Measurements from ENCODE around the gene TEX29. TPM values are rescaled to one million over a fixed set of nuclear protein-coding genes. Genes with fewer than 3 reads are reported as not detected.

The TEX29 gene
- total and polyA plus RNA-seq, 10 of the 15 experiments (the other 5 are each of a cell fraction or from before 2014, with no cell fraction given) = 0.14 to 0.30 (median 0.22) TPM; not detected in 7

GRCh38 chr13:111354789-111355188 is 34.3 kb downstream of the TEX29 start:
- RAD21 ChIA-PET (ENCODE audit: unreplicated experiment) = no interaction called here
- no peak for TF ChIP-seq HDAC6 (IDR thresholded peaks at IDR 0.05; ENCODE audit: unreplicated experiment)
- TF ChIP-seq JUNB (IDR thresholded peaks at IDR 0.05) = no peak
- CTCF ChIA-PET = no interaction called here
- Histone ChIP-seq H3K36me3 (ENCODE audit: control insufficient read depth in 2 of 2, insufficient read depth in 2 of 2, low read length in 1 of 2) (no peaks in the 10 kb centered on the region), H3K4me1 (ENCODE audit: control insufficient read depth, insufficient read depth, low read length) (no peaks in the 10 kb centered on the region), H3K27me3 (replicated peaks in 1 of 2; ENCODE audit: control insufficient read depth in 2 of 2, insufficient read depth in 2 of 2, low read length in 1 of 2) (no peaks in the 10 kb centered on the region), H2AFZ (ENCODE audit: control insufficient read depth, low read depth, low read length) (no peak overlapping the region), H3K9ac (ENCODE audit: control insufficient read depth, insufficient read depth, low read length) (no peak overlapping the region), H3K4me3 (no peak overlapping the region), H4K20me1 (ENCODE audit: control insufficient read depth, insufficient read depth) (no peaks in the 10 kb centered on the region), H3K9me3 (replicated peaks; ENCODE audit: control insufficient read depth, insufficient read depth, low read length) (no peaks in the 10 kb centered on the region), H3K27ac (ENCODE audit: control insufficient read depth, insufficient read depth) (no peak overlapping the region), H3K4me2 (ENCODE audit: control insufficient read depth, insufficient read depth) (no peak overlapping the region), H3K79me2 (ENCODE audit: control insufficient read depth, insufficient read depth, low read length) (no peaks in the 10 kb centered on the region)
- in situ Hi-C loops (cut with MboI) (no loop called here), intact Hi-C loops (cut with micrococcal nuclease; ENCODE audit: unreplicated experiment) (no loop called here)
- POLR2A ChIA-PET = no interaction called here
- BruUV-seq (replicated peaks) = no TSS peak
- WGBS (ENCODE audit: insufficient coverage, insufficient replicate concordance, low lambda C conversion rate, missing lambda C conversion rate) = 37% methylated on average over 5 of the region's 7 CpGs
- SMC1A ChIA-PET (ENCODE audit: uncharacterized antibody, unreplicated experiment) = no interaction called here
- no peak for FAIRE-seq
- DNase-seq (ENCODE audit: low read depth, low spot score) = no peak
- no peak for ATAC-seq

- no peak for DNase-seq (ENCODE audit: low read depth, low spot score)
- intact Hi-C loops (cut with micrococcal nuclease; ENCODE audit: unreplicated experiment) (no loop called here), in situ Hi-C loops (cut with MboI) (no loop called here)
- FAIRE-seq = no peak
- Histone ChIP-seq H3K4me3 (no peak overlapping the region), H2AFZ (ENCODE audit: control insufficient read depth, low read depth, low read length) (no peak overlapping the region), H3K4me2 (ENCODE audit: control insufficient read depth, insufficient read depth) (no peak overlapping the region), H3K79me2 (ENCODE audit: control insufficient read depth, insufficient read depth, low read length) (no peaks in the 10 kb centered on the region), H3K4me1 (ENCODE audit: control insufficient read depth, insufficient read depth, low read length) (no peaks in the 10 kb centered on the region), H3K27me3 (replicated peaks in 1 of 2; ENCODE audit: control insufficient read depth in 2 of 2, insufficient read depth in 2 of 2, low read length in 1 of 2) (no peaks in the 10 kb centered on the region), H3K9me3 (replicated peaks; ENCODE audit: control insufficient read depth, insufficient read depth, low read length) (no peaks in the 10 kb centered on the region), H3K9ac (ENCODE audit: control insufficient read depth, insufficient read depth, low read length) (no peak overlapping the region), H3K27ac (ENCODE audit: control insufficient read depth, insufficient read depth) (no peak overlapping the region), H3K36me3 (ENCODE audit: control insufficient read depth in 2 of 2, insufficient read depth in 2 of 2, low read length in 1 of 2) (no peaks in the 10 kb centered on the region), H4K20me1 (ENCODE audit: control insufficient read depth, insufficient read depth) (no peaks in the 10 kb centered on the region)
- ChIA-PET SMC1A (ENCODE audit: uncharacterized antibody, unreplicated experiment) (no interaction called here), POLR2A (no interaction called here), CTCF (no interaction called here), RAD21 (ENCODE audit: unreplicated experiment) (no interaction called here)
- no TSS peak for BruUV-seq (replicated peaks)
- ATAC-seq = no peak
- 20% methylated on average over 4 of the region's 4 CpGs for WGBS (ENCODE audit: insufficient coverage, insufficient replicate concordance, low lambda C conversion rate, missing lambda C conversion rate)
- no peak for TF ChIP-seq YY1 (IDR thresholded peaks at IDR 0.05; ENCODE audit: low read depth, low read length)
- no peak for TF ChIP-seq RAD21 (IDR thresholded peaks at IDR 0.05; ENCODE audit: insufficient read depth, low read depth, low read length)
- TF ChIP-seq TCF7 (IDR thresholded peaks at IDR 0.05; ENCODE audit: borderline replicate concordance) = no peak
- no peak for TF ChIP-seq ETV6 (conservative IDR thresholded peaks at IDR 0.05 in 1 of 2, IDR thresholded peaks at IDR 0.05 in 1 of 2; ENCODE audit: borderline replicate concordance in 1 of 2, low read depth in 1 of 2)
- no peak for TF ChIP-seq ZBTB40 (IDR thresholded peaks at IDR 0.05; ENCODE audit: borderline replicate concordance)
- no peak for TF ChIP-seq ZNF687 (IDR thresholded peaks at IDR 0.05)
- no peak for TF ChIP-seq MTA2 (IDR thresholded peaks at IDR 0.05; ENCODE audit: low read depth)
- TF ChIP-seq SREBF1 (IDR thresholded peaks at IDR 0.05; ENCODE audit: low read length) = no peak
Observed at GRCh38 chr13:111356795-111357194, 36.4 kb downstream of the TEX29 start.

All from GM12878 (cell line).